GM18858 (cell line): ENCODE data around the gene CEP164.

Experiments used
- ATAC-seq: cut with Tn5 transposase; IDR thresholded peaks from one replicate; pipeline ENCODE4 v1.9.1; 2021; ENCODE audit not compliant: unreplicated experiment

CEP164 gene

DNA sequence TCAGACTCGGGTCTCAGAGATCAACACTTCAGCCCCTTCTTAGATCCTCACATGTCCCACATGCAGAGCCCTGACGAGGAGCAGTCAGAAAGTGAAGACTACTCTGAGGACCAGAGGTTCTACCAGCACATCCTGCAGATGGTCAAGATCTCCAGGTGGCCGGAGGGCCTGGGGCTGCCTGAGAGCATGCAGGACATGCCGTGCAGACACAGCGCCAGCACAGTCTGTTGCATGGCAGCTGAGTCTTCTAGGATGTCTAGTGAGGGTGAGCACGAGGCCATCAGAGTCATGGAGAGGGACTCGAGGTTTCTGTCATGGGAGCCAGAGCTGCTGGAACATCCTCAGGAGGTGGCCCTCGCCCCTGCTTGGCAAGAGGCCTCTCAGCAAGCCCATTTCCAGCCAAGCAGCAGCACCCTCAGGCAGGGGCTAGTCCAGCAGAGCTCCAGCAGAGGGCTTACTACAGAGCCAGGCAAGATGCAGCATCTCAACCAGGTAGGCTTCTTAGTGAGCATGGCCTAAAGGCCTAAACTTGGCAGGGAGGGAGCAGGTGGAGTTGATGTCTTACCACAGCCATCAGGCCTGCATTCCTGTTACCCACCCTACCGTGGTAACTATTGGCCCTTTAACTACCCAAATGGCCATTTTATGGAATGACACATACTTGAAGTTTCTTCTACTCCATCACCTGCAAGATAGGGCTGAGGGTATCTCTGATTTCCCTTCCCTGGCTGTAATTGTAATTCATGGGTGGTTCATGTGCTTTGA is 28.7 kb downstream of the CEP164 start:
- no peak for ATAC-seq

DNA sequence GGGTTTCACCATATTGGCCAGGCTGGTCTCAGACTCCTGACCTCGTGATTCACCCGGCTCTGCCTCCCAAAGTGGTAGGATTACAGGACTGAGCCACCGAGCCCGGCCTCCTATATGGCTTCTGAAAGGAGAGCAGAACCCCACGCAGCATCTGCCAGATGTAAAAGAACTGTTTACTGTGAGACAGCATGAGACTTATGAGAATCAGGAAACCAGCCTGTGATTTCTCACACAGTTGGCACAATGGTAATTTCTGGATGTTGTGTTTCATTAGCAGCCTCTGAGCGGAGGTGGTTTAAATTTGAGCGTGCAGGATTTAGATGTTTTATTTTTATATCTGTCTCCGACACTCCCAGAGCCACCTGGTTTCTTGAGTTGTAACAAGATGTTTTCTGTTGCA is 33.8 kb downstream of the CEP164 start:
- ATAC-seq = no peak

DNA sequence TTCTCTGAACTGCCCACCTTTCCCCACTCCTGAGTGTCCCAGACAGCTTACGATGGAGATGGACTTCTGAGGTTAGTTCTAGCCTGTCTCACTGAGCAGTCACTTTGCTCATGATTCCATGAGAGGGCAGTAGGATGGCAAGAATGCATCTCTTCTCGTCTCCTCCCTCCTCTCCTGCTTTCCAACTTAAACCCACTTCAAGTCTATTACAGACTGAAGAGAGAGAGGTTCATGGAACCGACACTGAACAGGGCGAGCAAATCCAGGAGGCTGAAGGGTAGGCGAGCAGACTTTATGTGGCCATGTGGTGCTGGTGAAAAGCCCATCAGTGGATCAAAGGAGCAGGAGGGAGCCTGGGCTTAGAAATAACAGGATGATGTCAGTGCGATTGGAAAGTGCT is 38.6 kb downstream of the CEP164 start:
- ATAC-seq = no peak

DNA sequence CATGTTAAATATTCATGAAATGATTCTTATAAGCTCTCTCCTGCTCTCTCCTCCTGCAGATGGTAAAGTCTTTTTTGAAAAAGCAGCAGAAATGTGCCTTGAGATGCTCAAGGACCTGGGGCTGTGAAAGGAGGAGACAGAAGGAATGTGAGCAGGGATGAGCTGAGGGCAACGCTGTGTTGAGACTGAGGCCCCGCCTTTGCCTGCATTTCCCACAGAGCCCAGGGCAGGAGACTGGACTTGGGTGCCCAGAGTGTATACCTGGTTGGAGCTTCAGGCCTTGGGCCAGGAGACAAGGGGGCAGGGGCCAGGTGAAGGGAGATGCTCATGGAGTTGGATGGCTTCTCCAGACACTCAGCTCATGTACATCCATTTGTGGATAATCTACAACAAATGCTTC is 39.2 kb downstream of the CEP164 start:
- ATAC-seq = no peak

DNA sequence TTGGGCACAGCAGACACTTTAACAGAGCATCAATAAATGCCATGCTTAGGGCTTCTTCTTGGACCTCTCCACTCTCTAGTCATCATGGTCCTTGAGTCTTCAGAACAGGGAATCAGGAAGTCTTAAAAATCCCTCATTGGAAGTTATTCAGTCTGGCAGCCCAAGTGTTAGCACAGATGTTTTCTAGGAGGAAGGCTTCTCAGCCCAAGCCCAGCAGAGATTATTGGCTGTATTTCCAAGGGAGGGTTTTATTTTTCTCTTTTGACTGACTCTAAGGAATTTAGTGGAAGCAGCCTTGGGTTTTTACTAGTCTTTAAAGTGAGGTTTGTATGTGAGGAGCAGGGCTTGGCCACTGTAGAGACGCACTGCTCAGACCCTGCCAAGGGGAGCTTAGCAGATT is 41.9 kb downstream of the CEP164 start:
- no peak for ATAC-seq

DNA sequence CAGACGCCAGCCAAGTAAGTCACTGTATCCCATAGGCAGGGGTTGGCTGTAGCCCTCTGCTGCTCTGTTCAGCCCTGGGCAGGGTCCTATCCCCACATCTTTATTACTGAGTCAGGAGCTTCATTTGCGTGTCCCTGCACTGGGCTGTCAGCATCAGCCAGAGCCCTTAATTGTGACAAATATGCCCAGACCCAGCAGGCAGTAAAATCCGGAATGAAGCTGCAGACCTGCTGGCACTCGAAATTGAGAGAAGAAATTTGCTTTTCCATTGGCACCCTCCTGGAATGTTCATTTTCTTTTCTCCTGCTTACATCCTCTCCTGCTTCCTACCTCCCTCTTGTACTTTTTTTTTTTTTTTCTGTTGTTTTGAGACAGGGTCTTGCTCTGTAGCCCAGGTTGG is 43.8 kb downstream of the CEP164 start:
- ATAC-seq = no peak

DNA sequence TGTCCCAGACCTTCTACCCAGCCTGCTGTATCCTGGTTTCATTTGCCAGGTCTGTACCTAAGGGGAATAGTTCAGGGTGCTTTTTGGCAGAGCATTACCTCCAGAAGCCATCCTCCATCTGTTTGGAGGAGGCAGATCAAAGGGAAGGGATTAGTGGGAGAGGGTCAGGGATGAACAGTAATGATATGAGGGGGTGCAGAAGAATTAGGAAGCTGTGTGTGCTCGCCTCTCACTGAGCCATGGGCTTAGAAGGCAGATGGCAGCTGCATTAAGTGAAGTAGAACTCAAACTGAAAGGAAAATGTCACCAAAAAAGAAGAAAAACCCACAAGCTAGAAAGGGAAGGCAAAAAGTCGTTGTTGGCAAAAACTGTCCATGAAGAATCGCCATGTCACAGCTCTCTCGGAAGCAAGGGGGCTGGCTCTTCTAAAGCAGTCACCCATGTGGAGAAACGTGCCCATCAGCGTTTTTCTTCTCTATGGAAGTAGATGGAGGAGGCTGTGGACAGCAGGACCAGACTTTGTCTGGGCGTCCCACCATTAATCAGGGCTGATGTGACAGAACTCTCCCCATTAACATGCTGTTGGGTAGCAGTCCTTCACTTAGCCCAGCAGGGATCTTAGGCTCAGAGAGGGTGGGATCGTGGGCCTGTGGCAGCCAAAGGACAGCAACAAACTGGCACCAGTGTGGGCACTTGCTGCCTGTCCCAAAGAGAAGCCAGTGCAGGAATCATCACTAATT is 46.8 kb downstream of the CEP164 start:
- no peak for ATAC-seq

DNA sequence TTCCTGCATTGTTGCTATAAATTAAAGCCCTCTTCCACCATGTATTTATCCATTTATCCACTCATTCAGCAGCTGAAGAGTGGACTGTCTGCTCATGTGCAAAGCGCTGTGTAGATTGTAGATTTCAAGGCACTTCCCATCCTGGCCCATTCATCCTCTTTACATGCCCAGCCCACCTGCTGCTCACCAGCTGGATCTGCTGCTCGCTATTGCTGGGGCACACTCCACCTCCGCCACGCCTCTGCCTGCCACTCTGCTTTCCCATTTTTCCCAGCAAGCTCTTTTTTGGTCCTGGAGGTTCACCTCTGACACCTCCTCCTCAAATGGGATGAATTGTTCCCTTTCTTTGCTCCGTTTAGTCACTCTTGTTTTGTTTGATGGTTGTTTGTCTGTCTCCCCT is 48.3 kb downstream of the CEP164 start:
- no peak for ATAC-seq

DNA sequence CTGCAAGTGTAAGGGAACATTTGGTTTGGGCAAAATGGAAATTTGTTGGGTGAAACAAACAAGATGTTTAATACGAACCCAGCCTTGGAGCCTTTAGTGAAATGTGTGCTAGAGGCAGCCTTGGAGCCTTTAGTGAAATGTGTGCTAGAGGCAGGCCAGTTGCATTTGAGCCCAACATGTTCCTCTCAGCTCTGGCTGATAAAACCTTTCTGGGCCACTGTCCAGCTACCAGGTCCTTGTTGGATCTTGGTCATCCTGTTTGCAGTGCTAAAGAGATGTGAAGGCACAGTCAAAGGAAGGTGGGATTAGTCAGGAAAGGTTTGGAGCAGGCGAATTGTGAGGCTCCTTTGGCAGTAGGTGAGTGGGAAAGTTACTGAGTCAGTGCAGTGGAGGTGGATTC is 48.9 kb downstream of the CEP164 start:
- ATAC-seq = no peak

DNA sequence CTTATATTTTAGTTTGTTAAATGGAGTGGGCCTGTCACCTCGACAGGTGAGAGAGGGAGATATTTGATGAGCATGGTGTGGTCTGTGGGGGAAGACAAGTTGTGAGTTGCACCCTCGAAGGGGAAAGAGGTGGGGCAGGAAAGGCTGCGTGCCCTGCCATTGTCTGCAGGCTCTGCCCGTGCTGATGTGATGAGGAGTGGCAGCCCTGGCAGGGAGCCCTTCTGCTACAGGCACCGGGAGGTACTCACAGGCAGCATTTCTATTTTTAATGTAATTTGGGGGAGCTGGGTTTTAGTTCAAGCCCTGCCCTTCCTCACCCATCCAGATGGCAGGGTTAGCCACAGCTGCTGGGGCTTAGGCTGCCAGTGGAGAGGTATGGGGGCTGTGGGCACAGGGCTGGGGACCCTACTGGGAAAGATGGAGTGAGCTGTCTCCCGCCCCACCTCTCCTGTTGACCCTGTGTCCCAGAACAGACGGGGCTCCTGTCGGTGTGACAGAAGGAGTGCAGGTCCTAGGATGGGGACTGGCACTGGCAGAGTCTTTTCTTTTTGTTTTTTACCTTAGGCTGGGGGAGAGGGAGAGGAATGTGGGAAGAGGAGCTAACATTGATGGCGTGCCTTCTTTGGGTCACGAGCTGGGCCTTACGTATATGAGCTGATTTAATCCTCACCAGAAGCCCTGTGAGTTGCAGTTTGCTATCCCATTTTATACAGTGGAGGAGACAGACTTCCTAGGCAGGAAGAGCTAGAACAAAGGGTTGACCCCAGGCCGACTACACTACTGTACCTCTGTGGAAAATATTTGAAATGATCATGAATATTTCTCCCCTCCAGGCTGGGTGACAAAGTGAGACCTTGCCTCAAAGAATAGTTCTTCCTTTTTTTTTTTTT is 51.6 kb downstream of the CEP164 start:
- ATAC-seq = no peak

DNA sequence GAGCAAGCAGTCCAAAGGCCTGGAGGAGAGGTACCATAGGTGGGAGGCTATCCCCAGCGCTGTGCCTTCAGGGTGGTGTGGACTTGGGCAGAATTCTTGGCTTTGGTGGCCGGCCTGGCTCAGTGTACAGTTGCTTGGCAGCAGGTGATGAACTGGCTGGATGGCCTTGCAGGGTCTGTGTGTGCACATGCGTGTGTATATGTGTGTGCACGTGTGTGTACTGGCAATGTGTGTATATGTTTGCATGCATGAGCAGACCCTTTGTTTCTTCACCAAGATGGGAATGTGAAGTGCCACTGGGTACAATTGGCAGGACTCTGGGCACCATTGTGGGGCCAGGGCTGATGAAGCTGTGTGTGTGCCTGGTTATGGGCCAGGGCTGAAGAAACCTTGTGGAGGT is 53.0 kb downstream of the CEP164 start:
- no peak for ATAC-seq

DNA sequence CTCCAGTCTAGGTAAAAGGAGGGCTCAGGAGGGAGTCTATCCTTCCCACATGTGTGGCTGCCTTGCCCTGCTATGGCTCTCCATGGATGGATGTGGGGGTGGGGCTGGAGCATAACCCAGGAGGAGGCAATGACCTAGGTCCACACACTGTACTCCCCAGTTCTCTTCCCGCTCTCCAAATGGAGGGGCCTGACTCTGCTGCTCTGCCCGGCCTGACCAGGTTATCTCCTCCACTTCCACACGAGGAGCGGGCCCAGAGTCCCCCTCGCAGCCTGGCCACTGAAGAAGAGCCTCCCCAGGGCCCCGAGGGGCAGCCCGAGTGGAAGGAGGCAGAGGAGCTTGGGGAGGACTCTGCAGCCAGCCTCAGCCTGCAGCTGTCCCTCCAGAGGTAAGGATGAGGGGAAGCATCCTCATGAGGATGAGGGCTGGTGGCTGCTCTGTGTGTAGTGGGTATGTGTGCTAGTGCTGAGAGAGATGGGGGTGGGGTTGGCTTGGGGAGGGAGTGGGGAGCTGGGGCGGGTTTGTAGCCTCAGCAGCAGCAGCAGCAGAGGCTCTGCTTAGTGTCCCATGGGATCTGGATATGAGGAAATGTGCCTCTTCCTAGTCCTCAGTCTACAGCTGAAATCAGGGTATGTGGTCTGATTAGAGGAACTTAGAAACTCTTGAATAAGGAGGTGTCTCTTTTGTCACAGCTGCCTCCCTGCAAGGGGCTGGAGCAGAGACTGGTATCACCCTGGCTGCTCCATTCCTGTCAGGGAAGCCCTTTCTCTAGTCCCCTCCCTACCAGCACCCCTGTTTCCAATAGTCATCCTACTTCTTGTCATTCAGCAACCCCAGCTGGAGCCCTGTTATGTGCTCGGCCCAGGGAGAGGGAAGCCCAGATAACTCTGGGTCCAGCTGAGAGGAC is 54.1 kb downstream of the CEP164 start:
- ATAC-seq = no peak

DNA sequence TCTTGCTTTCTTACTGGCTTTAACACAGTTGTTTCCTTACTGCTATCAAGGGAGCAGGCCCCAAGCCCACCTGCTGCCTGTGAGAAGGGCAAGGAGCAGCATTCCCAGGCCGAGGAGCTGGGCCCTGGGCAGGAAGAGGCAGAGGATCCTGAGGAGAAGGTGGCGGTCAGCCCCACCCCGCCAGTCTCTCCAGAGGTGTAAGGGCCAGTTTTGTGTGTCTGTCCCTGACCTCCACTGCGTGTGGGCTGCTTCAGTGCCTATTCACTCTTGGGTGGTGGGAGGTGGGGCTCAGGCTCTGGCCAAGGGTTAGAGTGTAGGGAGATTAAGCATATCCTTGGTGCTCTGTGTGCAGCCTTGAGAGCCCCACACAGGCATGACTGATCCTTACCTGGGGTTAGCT is 55.1 kb downstream of the CEP164 start:
- ATAC-seq = no peak

DNA sequence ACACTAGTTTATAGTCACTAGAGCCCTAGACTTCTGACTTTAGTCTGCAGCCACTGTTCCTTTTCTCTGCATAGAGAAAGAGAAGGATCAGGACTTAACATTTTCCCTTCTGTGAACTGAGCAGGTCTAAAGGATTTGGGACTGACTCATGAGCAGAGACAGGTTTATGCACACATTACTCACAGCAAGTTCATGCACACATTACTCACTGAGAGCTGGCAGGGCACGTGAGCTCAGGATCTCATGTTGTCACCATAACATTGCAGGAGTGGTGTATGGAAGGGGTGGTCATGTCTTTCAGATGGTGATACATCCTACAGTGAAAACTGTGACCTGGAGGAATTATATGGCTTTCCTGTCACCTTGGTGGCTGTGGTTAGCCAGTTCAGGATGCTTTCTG is 56.4 kb downstream of the CEP164 start:
- ATAC-seq = no peak

DNA sequence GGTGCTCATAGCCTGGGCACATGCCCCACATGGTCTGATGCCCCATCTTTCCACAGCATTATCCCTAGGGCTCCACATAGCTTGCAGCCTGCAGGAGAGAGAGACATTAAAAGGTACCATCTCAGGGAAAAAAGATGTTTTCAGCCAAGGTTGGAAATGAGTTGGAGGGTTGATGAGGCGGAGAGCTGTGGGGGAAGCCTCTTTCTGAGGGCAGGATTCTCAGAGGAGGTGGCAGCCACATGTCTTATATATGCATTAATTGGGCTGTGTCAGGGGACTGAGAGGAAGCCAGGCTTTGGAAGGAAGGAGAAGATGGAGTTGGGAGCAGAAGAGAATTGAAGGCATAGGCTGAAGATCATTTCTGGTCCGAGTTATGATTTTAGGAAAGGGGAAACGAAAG is 57.8 kb downstream of the CEP164 start:
- ATAC-seq = no peak

DNA sequence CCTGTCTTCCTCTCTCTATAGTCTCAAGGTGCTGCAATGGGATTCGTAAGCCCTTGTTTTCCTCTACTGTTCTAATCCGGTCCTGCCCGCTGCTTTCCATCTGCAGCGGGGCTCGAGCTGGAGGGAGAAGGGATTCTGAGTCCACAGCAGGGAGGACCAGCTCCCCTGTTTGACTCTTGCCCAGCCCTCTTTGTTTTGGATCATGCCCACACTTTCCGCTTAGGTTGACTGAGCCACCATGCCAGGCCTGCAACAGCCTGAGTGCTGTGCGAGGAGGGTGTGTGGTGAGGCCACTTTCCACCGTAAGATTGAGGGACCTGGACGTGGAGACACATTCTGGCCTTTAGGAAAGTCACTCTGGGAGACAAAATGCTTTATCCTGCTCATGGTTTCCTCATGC is 58.3 kb downstream of the CEP164 start:
- no peak for ATAC-seq

DNA sequence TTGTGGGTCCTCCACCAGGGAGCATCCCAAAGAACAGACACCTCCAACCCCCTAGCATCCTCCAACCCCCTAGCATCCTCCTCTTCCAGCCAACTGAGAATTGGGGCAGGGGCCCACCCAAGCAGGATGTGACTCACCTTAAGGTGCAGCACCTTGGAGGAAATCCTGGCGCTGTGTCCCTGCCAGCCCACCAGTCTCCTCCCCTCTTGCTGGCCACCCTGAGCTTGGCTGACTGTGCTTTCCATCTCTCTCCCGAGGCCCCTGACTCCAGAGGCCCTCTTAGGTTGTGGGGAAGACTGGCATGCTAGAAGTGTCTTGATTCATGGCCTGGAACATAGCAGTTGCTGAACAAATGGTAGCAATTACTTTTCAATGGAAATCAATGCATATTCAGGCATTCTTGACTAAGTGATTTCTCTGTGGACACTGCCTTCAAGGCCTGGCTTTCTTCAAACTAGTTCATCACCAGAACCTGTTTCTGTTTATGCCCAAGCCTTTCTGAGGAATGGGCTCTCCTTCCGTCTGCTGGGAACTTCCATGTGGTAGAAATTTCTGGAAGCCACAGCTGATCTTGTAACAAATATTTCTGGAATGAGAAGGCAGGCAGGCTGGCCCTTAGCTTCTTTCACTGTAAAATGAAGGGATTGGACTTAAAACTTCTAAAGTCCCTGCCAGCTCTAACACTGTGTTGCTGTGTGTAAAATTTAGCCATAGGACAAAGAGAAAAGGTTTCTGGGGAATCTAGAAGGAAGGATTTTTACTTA is 60.5 kb downstream of the CEP164 start:
- no peak for ATAC-seq

DNA sequence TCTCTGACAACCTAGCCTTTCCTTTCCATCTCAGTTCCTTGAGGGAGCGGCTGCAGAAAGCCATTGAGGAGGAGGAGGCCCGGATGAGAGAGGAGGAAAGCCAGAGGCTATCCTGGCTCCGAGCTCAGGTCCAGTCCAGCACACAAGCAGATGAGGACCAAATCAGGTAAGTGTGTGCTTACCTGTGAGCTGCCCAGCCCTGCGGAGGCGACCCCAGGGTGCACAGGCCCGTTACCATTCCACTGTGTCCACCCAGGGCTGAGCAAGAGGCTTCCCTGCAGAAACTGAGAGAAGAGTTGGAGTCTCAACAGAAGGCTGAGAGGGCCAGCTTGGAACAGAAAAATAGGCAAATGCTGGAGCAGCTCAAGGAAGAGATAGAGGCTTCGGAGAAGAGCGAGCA is 63.1 kb downstream of the CEP164 start:
- ATAC-seq = no peak

DNA sequence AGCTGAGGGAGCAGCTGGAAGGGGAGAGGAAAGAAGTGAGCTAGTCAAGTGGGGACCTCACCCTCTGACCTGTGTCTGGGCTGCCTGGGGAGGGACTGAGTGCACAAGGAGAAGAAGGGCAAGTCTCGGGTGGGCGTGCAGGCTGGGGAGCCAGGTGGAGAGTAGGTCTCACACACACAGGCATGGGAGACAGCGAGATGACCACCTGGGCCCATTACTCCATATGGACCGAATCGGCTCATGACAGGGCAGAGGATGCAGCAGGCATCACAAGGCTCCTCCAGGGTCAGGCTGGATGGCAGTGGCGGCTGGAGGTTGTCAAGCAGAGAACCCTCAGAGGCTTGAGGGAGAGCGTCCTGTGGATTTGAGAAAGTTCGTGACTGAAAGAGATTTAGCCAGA is 63.5 kb downstream of the CEP164 start:
- no peak for ATAC-seq
